AML-193 (cell line): ENCODE results near the gene DCLK3.

Source experiments
- DNase-seq, 2 experiments: peaks; one replicate each; lab custom pipeline; 2025; lab: John Stamatoyannopoulos, UW

The DCLK3 gene

GRCh38 chr3:36709826-36710365, 54.5 kb downstream of the DCLK3 start:
- DNase-seq, result no peak

- no peak for DNase-seq
These were observed 55.1 kb downstream of the DCLK3 start for GRCh38 chr3:36709281-36709680.

- peak; percentile 73 to 78 for DNase-seq
These were observed 56.5 kb downstream of the DCLK3 start for GRCh38 chr3:36707623-36708409.

- DNase-seq, result no peak
These were observed 59.3 kb downstream of the DCLK3 start for GRCh38 chr3:36705015-36705414.

GRCh38 chr3:36704280-36704679, 60.1 kb downstream of the DCLK3 start:
- DNase-seq, result no peak

GRCh38 chr3:36701249-36701572, 63.1 kb downstream of the DCLK3 start:
- DNase-seq, result no peak

GRCh38 chr3:36700537-36701248, 63.7 kb downstream of the DCLK3 start:
- peak; percentile 51 to 66 for DNase-seq

- no peak for DNase-seq
These were observed 66.0 kb downstream of the DCLK3 start for GRCh38 chr3:36698314-36698713.

GRCh38 chr3:36697229-36698001, 66.9 kb downstream of the DCLK3 start:
- DNase-seq, result no peak

GRCh38 chr3:36696799-36697198, 67.6 kb downstream of the DCLK3 start:
- DNase-seq, result no peak

GRCh38 chr3:36695769-36696137, 68.6 kb downstream of the DCLK3 start:
- no peak for DNase-seq

- DNase-seq, result no peak
These were observed 69.1 kb downstream of the DCLK3 start for GRCh38 chr3:36695113-36695768.

- no peak for DNase-seq
These were observed 70.7 kb downstream of the DCLK3 start for GRCh38 chr3:36693670-36694069.

GRCh38 chr3:36689560-36689959, 74.8 kb downstream of the DCLK3 start:
- no peak for DNase-seq

GRCh38 chr3:36688815-36689214, 75.5 kb downstream of the DCLK3 start:
- no peak for DNase-seq

GRCh38 chr3:36686516-36686915, 77.8 kb downstream of the DCLK3 start:
- no peak for DNase-seq

- DNase-seq, result no peak
These were observed 82.5 kb downstream of the DCLK3 start for GRCh38 chr3:36681867-36682266.

GRCh38 chr3:36680952-36681351, 83.4 kb downstream of the DCLK3 start:
- no peak for DNase-seq

GRCh38 chr3:36679384-36680200, 84.8 kb downstream of the DCLK3 start:
- no peak for DNase-seq

- DNase-seq, result no peak
These were observed 85.9 kb downstream of the DCLK3 start for GRCh38 chr3:36678216-36679013.
